ENCODE data around the gene C19orf38. TPM values are rescaled to one million over a fixed set of nuclear protein-coding genes. Genes with fewer than 3 reads are reported as not detected.
"Not testable (repeated sequence)": the region's sequence is repeated elsewhere in the genome, so short reads cannot be mapped to it uniquely, and the experiment has no call there.

The C19orf38 gene
- total RNA-seq, 1 donor from 2014 or later = 0.26 TPM

GRCh38 chr19:10868872-10869547 lies 20.8 kb downstream of the C19orf38 start:
- DNase-seq (ENCODE audit: low read depth) (no peak), FAIRE-seq (no peak)
- no peaks in the 10 kb centered on the region for H3K36me3 ChIP-seq (ENCODE audit: control insufficient read depth, insufficient read depth, low read length)
- no peak for TF ChIP-seq CTCF (IDR thresholded peaks at IDR 0.05; ENCODE audit: insufficient read depth, low read length, severe bottlenecking)
- no peaks in the 10 kb centered on the region for H3K27me3 ChIP-seq (ENCODE audit: control insufficient read depth, insufficient read depth, low read length)
- H3K4me3 ChIP-seq (ENCODE audit: low read depth, low read length) = no peak overlapping the region

DNA sequence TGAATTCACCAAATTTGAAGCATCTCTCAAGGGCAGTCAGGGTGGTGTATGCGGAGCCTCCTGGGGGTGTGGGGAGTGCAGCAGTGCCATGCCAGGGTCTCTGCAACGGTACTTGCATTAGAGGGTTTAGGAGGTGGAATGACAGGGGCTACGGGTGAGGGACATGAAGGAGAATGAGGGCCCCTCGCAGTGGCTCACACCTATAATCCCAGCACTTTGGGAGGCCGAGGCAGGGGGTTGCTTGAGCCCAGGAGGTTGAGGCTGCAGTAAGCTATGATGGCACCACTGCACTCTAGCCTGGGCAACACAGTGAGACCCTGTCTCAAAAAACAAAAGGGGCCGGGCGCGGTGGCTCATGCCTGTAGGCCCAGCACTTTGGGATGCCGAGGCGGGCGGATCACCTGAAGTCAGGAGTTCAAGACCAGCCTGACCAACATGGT lies 21.7 kb downstream of the C19orf38 start:
- H3K4me3 ChIP-seq (ENCODE audit: low read depth, low read length); FAIRE-seq; H3K27me3 ChIP-seq (ENCODE audit: control insufficient read depth, insufficient read depth, low read length); H3K36me3 ChIP-seq (ENCODE audit: control insufficient read depth, insufficient read depth, low read length); DNase-seq (ENCODE audit: low read depth): not testable (repeated sequence)

- FAIRE-seq = no peak
- DNase-seq (ENCODE audit: low read depth) = no peak
- Histone ChIP-seq H3K4me3 (ENCODE audit: low read depth, low read length) (peak overlapping the region; percentile 34), H3K36me3 (ENCODE audit: control insufficient read depth, insufficient read depth, low read length) (no peaks in the 10 kb centered on the region), H3K27me3 (ENCODE audit: control insufficient read depth, insufficient read depth, low read length) (no peaks in the 10 kb centered on the region)
- no peak for TF ChIP-seq CTCF (IDR thresholded peaks at IDR 0.05; ENCODE audit: insufficient read depth, low read length, severe bottlenecking)
Observed at GRCh38 chr19:10870501-10870954, 22.3 kb downstream of the C19orf38 start.

DNA sequence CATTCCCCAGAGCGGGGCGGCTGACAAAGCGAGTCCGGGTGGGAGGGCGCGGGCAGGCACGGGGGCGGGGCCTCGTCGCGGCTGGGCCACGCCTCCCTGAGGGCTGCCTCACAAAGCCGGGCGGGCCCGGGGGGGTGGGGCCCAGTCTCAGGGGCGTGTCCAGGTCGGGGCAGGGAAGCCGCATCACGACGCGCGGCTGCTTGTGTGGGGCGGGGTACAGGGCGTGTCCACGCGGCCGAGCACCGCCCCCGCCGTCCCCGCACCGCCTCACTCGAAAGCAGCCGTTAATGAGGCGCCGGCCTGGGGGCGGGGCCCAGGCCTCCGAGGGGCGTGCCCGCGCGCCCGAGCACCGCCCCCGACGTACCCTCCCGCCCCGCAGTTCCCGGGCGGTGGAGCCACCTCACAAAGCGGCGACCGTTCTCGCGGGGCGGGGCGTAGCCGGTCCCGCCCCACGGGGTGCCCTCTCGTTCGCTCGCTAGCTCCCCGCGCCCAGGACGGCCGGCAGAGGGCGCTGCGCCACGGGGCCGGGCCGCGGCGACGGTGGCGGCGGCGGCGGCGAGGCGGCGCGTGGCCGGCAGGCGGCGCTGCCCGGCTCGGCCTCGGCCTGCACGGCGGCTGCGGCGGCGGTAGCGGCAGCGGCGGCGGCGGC lies 22.9 kb downstream of the C19orf38 start, which contains the start of gene CARM1:
TSS of gene CARM1 (plus strand) at position 599 of the 649 bp plus-strand sequence. CDS start 150 bp downstream, outside the sequence.
- no peaks in the 10 kb centered on the region for H3K36me3 ChIP-seq (ENCODE audit: control insufficient read depth, insufficient read depth, low read length)
- no peak for FAIRE-seq
- H3K27me3 ChIP-seq (ENCODE audit: control insufficient read depth, insufficient read depth, low read length) = no peaks in the 10 kb centered on the region
- peak; percentile 73 for TF ChIP-seq CTCF (IDR thresholded peaks at IDR 0.05; ENCODE audit: insufficient read depth, low read length, severe bottlenecking)
- DNase-seq (ENCODE audit: low read depth) = peak; percentile 84
- peak within 1 kb of the TSS; percentile 93 for H3K4me3 ChIP-seq (ENCODE audit: low read depth, low read length)

DNA sequence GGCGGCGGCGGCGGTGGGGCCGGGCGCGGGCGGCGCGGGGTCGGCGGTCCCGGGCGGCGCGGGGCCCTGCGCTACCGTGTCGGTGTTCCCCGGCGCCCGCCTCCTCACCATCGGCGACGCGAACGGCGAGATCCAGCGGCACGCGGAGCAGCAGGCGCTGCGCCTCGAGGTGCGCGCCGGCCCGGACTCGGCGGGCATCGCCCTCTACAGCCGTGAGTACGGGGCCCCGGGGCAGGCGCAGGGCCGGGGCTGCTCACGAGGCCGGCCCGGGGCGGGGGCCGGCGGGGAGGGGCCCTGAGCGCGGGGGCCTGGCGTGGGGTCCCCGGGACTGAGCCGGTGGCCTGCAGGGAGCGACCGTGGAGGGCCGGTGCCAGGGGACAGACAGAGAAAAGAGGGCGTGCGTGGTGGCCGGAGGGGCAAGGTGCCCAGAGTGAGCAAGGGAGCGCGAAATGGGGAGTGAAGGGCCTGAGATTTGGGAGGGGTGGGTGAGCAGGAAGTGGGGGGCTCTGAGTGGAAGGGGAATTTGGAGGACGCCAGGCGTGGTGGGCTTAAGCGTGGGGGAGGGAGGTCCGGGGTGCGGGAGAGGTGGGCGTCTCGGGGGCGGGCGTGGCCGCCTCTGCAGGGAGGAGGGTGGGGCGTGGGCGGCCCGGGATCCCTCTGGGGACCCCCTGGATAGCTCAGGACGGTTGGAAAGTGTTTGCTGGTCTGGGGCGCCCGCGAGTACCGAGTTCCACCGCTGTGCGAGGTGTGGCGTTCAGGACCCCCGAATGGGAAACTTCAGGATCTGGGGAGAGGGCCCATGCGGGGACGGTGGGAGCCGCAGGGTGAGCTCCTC lies 23.7 kb downstream of the C19orf38 start:
- peak overlapping the region; percentile 93 for H3K4me3 ChIP-seq (ENCODE audit: low read depth, low read length)
- DNase-seq (ENCODE audit: low read depth) (no peak), FAIRE-seq (no peak)
- H3K36me3 ChIP-seq (ENCODE audit: control insufficient read depth, insufficient read depth, low read length) = no peaks in the 10 kb centered on the region
- H3K27me3 ChIP-seq (ENCODE audit: control insufficient read depth, insufficient read depth, low read length) = no peaks in the 10 kb centered on the region
- no peak for TF ChIP-seq CTCF (IDR thresholded peaks at IDR 0.05; ENCODE audit: insufficient read depth, low read length, severe bottlenecking)

Measured in bronchial epithelial cell (primary cell).